GM18870 (cell line): Measurements from ENCODE around the gene CASP9.

Experiments used
- ATAC-seq: cut with Tn5 transposase; IDR thresholded peaks from one replicate; pipeline ENCODE4 v1.9.1; 2021; ENCODE audit warnings: moderate library complexity; ENCODE audit not compliant: unreplicated experiment

CASP9 gene

GRCh38 chr1:15451014-15451722 is 72.8 kb downstream of the CASP9 start:
- no peak for ATAC-seq

- ATAC-seq, result no peak
Measured at GRCh38 chr1:15449567-15449966, 74.4 kb downstream of the CASP9 start.

GRCh38 chr1:15448877-15449462 is 75.0 kb downstream of the CASP9 start:
- no peak for ATAC-seq

- ATAC-seq, result no peak
Measured at GRCh38 chr1:15446212-15446611, 77.8 kb downstream of the CASP9 start.

- no peak for ATAC-seq
Measured at GRCh38 chr1:15445390-15446122, 78.5 kb downstream of the CASP9 start.

- ATAC-seq, result no peak
Measured at GRCh38 chr1:15444468-15445389, 79.3 kb downstream of the CASP9 start.

GRCh38 chr1:15443281-15443680 is 80.7 kb downstream of the CASP9 start:
- ATAC-seq, result no peak

GRCh38 chr1:15442759-15443158 is 81.3 kb downstream of the CASP9 start:
- no peak for ATAC-seq

GRCh38 chr1:15442119-15442518 is 81.9 kb downstream of the CASP9 start:
- ATAC-seq, result no peak
